SK-N-SH treated with all-trans-retinoic acid at 6 μM for 48 hours (cell line): Measurements from ENCODE around the gene CDHR3.

ENCODE experiments used
- BACH2 ChIP-seq: fragments of 250-450 bp; sonication (Bioruptor Pico); IDR thresholded peaks from 2 replicates; pipeline ENCODE4 v1.9.0; 2021; ENCODE audit warnings: mild to moderate bottlenecking, borderline replicate concordance
- CREB5 ChIP-seq: fragments of 250-450 bp; sonication (Bioruptor Pico); IDR thresholded peaks from 2 replicates; pipeline ENCODE4 v1.5.1; 2020; ENCODE audit warnings: low read depth, mild to moderate bottlenecking, moderate library complexity
- CSDC2 ChIP-seq: fragments of 250-450 bp; sonication (Bioruptor Pico); IDR thresholded peaks from 2 replicates; pipeline ENCODE4 v1.5.0; 2020; ENCODE audit warnings: mild to moderate bottlenecking, moderate library complexity
- PATZ1 ChIP-seq: fragments of 250-450 bp; sonication (Bioruptor Pico); IDR thresholded peaks from 2 replicates; pipeline ENCODE4 v1.8.0; 2020; ENCODE audit warnings: mild to moderate bottlenecking, moderate library complexity, borderline replicate concordance
- POU6F1 ChIP-seq: fragments of 250-450 bp; sonication (Bioruptor Pico); IDR thresholded peaks from 2 replicates; pipeline ENCODE4 v1.8.0; 2021; ENCODE audit warnings: low read depth, mild to moderate bottlenecking, moderate library complexity, borderline replicate concordance
- RARB ChIP-seq: fragments of 250-450 bp; sonication (Bioruptor Pico); IDR thresholded peaks from 2 replicates; pipeline ENCODE4 v1.8.0; 2021; ENCODE audit warnings: mild to moderate bottlenecking, moderate library complexity
- ZFP3 ChIP-seq: fragments of 250-450 bp; sonication (Bioruptor Pico); IDR thresholded peaks from 2 replicates; pipeline ENCODE4 v1.5.0; 2020; ENCODE audit warnings: mild to moderate bottlenecking, moderate library complexity
- ZFP30 ChIP-seq: fragments of 450-650 bp; formaldehyde crosslinking; IDR thresholded peaks from 2 replicates; pipeline ENCODE4 v1.5.0; 2022; ENCODE audit warnings: mild to moderate bottlenecking, moderate library complexity

GRCh38 chr7:106041140-106041717 is 78.2 kb downstream of the CDHR3 start:
- TF ChIP-seq BACH2 (CRISPR knock-in tag) (no peak), ZFP3 (no peak), RARB (CRISPR knock-in tag) (no peak), POU6F1 (CRISPR knock-in tag) (no peak), ZFP30 (CRISPR knock-in tag) (no peak), CREB5 (CRISPR knock-in tag) (no peak), CSDC2 (CRISPR knock-in tag) (no peak), PATZ1 (CRISPR knock-in tag) (no peak)
